GM12891 (cell line): Measurements from ENCODE around the gene FOXP4.

Experiments used
- DNase-seq: peaks from one replicate; pipeline ENCODE4 v3.0.0; 2011; ENCODE audit warnings: low spot score; ENCODE audit not compliant: insufficient read length
- FAIRE-seq: peaks from 2 replicates; lab custom pipeline; 2011; peaks lifted over from hg19 to GRCh38; lab: Jason Lieb, UNC
- PAX5 ChIP-seq: IDR thresholded peaks from 2 replicates; pipeline ENCODE4 v1.6.1; 2011; ENCODE audit warnings: low read length, moderate library complexity, mild to moderate bottlenecking; ENCODE audit not compliant: insufficient read depth, severe bottlenecking
- POLR2A ChIP-seq: IDR thresholded peaks from 2 replicates; pipeline ENCODE4 v1.6.1; 2011; ENCODE audit warnings: low read depth, low read length, control low read depth
- POLR2AphosphoS5 ChIP-seq: IDR thresholded peaks from 2 replicates; pipeline ENCODE4 v1.6.1; 2011; ENCODE audit warnings: low read depth, low read length, control low read depth
- POU2F2 ChIP-seq: IDR thresholded peaks from 2 replicates; pipeline ENCODE4 v1.6.1; 2011; ENCODE audit warnings: low read depth, mild to moderate bottlenecking, control low read depth, low read length, moderate library complexity
- SPI1 ChIP-seq: IDR thresholded peaks from 2 replicates; pipeline ENCODE4 v1.6.1; 2011; ENCODE audit warnings: low read depth, low read length, control low read depth
- TAF1 ChIP-seq: IDR thresholded peaks from 2 replicates; pipeline ENCODE4 v1.6.1; 2011; ENCODE audit warnings: low read depth, low read length, control low read depth

FOXP4 gene

GRCh38 chr6:41530476-41530875, 15.7 kb upstream of the FOXP4 start:
- no peak for FAIRE-seq

GRCh38 chr6:41531016-41531415, 15.2 kb upstream of the FOXP4 start:
- DNase-seq (no peak), FAIRE-seq (no peak)
- TF ChIP-seq PAX5 (no peak), SPI1 (no peak), POU2F2 (no peak), POLR2A (no peak), POLR2AphosphoS5 (no peak), TAF1 (no peak)

More at GRCh38 chr6:41530476-41530875, 15.7 kb upstream of the FOXP4 start:
- no peak for DNase-seq
- TF ChIP-seq TAF1, result no peak
- no peak for TF ChIP-seq POLR2A
- TF ChIP-seq POLR2AphosphoS5, result no peak
- no peak for TF ChIP-seq POU2F2
- no peak for TF ChIP-seq PAX5
- TF ChIP-seq SPI1, result no peak

DNA sequence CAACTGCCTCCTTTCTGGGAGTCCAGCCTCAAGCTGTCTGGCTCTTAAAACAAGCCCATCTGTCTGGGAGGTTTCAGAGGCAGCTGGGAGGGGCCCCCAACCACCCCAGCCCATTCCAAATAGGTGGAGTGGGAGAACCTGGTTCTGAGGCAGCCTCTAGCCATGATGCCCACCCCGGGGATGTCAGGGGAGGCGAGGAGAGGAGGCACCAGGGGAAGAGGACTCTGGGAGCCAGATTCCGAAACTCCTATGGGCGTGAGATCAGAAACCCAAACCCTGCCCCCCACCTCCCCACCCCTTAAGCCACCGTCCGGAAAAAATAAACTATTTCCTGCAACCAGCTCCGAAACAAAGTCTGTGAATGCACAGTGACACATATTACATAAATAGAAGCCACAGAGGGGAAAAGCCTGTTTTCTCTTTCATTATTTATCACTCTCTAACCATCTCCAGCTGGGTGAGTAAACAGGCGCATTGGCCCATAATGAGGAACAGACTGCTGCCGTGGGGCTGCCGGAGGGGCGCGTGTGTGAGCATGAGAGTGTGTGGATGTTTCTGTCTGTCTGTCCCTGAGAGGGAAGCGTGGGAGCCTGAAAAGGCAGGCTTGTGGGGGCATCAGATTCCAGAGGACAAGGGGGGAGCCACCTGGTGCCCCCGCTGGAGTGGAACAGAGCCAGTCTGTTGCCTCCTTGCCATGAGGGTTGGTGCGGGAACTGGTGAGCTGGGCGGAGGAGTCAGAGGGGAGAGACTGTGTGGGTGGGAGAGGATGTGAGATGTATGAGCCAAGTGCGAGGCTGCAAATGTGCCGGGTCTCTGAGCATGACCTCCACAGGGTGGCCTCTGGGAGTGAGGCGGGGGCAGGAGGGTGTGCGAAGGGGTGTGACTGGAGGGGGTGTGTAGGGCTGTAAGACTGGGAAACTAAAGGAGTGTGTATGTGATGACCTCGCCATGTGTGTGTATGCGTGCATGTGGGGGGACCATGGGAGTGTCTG, 14.3 kb upstream of the FOXP4 start:
- DNase-seq (peak; percentile 74), FAIRE-seq (peak; percentile 96)
- peak; percentile 64 for TF ChIP-seq SPI1
- peak; percentile 45 for TF ChIP-seq POU2F2
- no peak for TF ChIP-seq POLR2AphosphoS5
- TF ChIP-seq TAF1, result peak; percentile 42; the same call in 1 of the 2 replicates
- peak; percentile 69 for TF ChIP-seq PAX5
- peak; percentile 34; the same call in 1 of the 2 replicates for TF ChIP-seq POLR2A

- no peak for FAIRE-seq
- DNase-seq, result no peak
- TF ChIP-seq TAF1, result no peak
- no peak for TF ChIP-seq SPI1
- TF ChIP-seq POLR2AphosphoS5, result no peak
- TF ChIP-seq POU2F2, result no peak
- TF ChIP-seq PAX5, result no peak
- no peak for TF ChIP-seq POLR2A
Measured at GRCh38 chr6:41535766-41536165, 10.4 kb upstream of the FOXP4 start.

DNA sequence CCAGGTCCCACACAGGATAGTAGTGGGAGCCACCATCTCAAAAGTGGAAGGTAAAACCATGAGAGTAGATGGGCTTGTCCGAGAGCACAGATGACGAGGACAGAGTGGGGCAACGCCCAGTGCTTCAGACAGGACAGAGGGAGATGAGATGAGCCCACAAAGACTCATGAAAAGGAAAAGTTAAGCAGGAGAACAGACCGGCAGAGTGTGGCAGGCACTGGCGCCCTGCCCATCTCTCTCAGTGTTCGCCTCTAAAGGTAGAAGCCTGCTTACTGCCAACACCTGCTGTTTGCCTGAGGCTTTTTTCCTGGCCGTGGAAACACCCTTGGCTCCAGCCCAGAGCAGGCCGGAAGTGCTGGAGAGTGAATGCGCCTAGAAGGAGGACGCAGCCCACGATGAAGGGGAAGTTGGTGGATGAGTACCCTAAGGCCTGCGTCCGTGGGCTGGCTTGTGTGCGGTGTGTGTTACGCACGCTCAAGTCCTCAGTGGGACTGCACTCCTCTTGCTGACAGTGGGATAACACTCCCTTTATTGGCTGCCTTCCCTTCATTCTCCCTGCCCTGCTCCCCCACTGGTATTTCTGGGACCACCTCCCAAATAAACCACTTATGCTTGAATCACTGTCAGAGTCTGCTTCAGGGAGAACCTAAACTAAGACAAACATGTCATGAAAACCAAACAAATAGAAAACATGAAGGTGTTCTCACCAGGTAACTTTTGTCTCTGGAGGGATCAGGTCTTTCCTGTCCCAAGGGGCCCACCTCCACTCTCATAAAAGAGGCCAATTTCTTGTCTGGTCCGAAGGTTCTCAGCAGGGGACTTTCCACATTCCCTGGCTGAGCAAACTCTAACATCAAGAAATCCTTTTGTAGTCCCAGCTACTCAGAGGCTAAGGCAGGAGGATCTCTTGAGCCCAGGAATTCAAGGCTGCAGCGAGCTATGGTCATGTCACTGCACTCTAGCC, 9.1 kb upstream of the FOXP4 start:
- DNase-seq, result no peak
- no peak for TF ChIP-seq POU2F2
- TF ChIP-seq TAF1, result no peak
- TF ChIP-seq POLR2A, result no peak
- TF ChIP-seq SPI1, result no peak
- TF ChIP-seq PAX5, result no peak
- no peak for TF ChIP-seq POLR2AphosphoS5
- no peak for FAIRE-seq

- FAIRE-seq (no peak), DNase-seq (no peak)
- no peak for TF ChIP-seq POLR2A
- TF ChIP-seq POU2F2, result no peak
- no peak for TF ChIP-seq POLR2AphosphoS5
- TF ChIP-seq PAX5, result no peak
- no peak for TF ChIP-seq TAF1
- no peak for TF ChIP-seq SPI1
Measured at GRCh38 chr6:41538556-41539182, 7.5 kb upstream of the FOXP4 start.

DNA sequence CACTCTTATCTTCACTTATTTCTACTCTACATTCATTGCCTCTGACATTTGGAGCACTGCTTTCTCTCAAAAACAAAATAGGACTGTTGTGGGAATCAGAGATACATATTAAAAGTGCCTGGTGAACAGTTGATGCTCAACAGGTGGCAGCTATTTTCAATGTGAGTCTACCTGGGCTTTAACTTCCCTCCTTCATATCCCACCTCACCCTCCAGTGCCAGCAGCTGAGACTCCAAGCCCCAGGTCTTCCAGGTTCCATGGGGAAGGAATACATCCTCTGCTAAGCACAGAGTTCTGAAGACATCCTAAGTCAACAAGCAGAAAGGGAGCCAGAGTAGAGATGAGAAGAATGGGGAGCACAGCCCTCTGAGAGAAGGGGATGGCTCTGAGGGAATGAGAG, 7.0 kb upstream of the FOXP4 start:
- FAIRE-seq, result no peak
- TF ChIP-seq POLR2A, result no peak
- DNase-seq, result no peak

DNA sequence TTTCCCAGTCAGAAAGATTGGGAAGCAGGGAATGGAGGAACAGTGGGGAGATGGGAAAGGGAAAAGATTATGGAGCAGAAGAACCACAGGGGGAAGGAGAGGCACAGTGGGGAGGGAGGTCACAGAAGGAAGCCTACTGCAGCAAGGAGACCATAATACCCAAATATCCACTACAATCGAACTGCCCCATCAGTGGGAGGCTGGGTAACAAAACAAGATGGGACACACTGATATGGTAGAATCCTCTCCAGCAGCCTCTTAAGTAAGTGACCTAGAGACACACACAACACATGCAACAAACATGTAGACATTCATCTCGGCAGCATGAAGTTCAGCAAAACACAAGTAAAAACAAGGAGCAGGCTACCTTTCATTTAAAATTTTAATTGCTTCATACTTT, 4.8 kb upstream of the FOXP4 start:
- TF ChIP-seq PAX5 (no peak), POU2F2 (no peak), SPI1 (no peak), POLR2AphosphoS5 (no peak), TAF1 (no peak), POLR2A (no peak)
- FAIRE-seq, result no peak
- no peak for DNase-seq

- DNase-seq (no peak), FAIRE-seq (no peak)
- no peak for TF ChIP-seq POLR2AphosphoS5
- TF ChIP-seq TAF1, result no peak
- no peak for TF ChIP-seq PAX5
- no peak for TF ChIP-seq POLR2A
Measured at GRCh38 chr6:41543087-41543486, 3.1 kb upstream of the FOXP4 start.
